Upper lobe of left lung (tissue), 6 donors: ENCODE results near the gene MON1B. TPM values are rescaled to one million over a fixed set of nuclear protein-coding genes. Genes with fewer than 3 reads are reported as not detected.

Experiments
- ATAC-seq, 2 donors: fragments of 200-7000 bp; cut with Tn5 transposase; one replicate each; pipeline ENCODE4 v1.9.1; 2022; ENCODE audit warnings: mild to moderate bottlenecking in 2 of 2, moderate library complexity in 2 of 2; ENCODE audit not compliant: low FRiP score in 2 of 2
- DNase-seq, 2 donors: peaks; one replicate each; pipeline ENCODE4 v3.0.0-alpha.2; 2019 to 2020
- H3K27ac ChIP-seq, 4 donors: fragments of 200-600 bp; sonication (generic); one replicate each; pipeline ENCODE4 v1.5.1; 2016 to 2019
- H3K27me3 ChIP-seq, 4 donors: fragments of 200-600 bp; sonication (generic); one replicate each; pipeline ENCODE4 v1.5.1; 2017 to 2019
- H3K36me3 ChIP-seq, 4 donors: fragments of 200-600 bp; sonication (generic); one replicate each; pipeline ENCODE4 v1.5.1; 2016 to 2019
- H3K4me1 ChIP-seq, 4 donors: fragments of 200-600 bp; sonication (generic); one replicate each; pipeline ENCODE4 v1.5.1; 2018 to 2019
- H3K4me3 ChIP-seq, 4 donors: fragments of 200-600 bp; sonication (generic); one replicate each; pipeline ENCODE4 v1.5.1; 2017 to 2019; ENCODE audit warnings: mild to moderate bottlenecking in 2 of 4, moderate library complexity in 1 of 4
- H3K9me3 ChIP-seq, 4 donors: fragments of 200-600 bp; sonication (generic); one replicate each; pipeline ENCODE4 v1.5.1; 2018 to 2019
- EP300 ChIP-seq, 4 donors: sonication (generic); formaldehyde crosslinking; IDR thresholded peaks; one replicate each; pipeline ENCODE4 v1.5.1; 2017; ENCODE audit warnings: antibody characterized with exemption in 4 of 4, control low read depth in 2 of 4
- POLR2A ChIP-seq, 4 donors: fragments of 450-650 bp; IDR thresholded peaks; one replicate each; pipeline ENCODE4 v1.5.1; 2016 to 2017; ENCODE audit warnings: antibody characterized with exemption in 4 of 4, mild to moderate bottlenecking in 2 of 4
- POLR2AphosphoS5 ChIP-seq, 2 donors: sonication (generic); formaldehyde crosslinking; IDR thresholded peaks; one replicate each; pipeline ENCODE4 v1.5.1; 2017; ENCODE audit warnings: antibody characterized with exemption in 2 of 2
- WGBS, 2 donors: methylation state at CpG; one replicate each; pipeline ENCODE4 v1.1.5; 2017 to 2018; 5-methylcytosine and 5-hydroxymethylcytosine counted together
- total RNA-seq, 6 donors: library from RNA; depleted of rRNA in 4 of 6; stranded (reverse); fragments of >200 nt in 4 of 6; gene quantifications; one replicate each; pipeline versions ENCODE4 v1.1.0 to v1.2.1, GENCODE V29; 2016 to 2021
- TF ChIP-seq, protein P1 (sequence below), 6 experiments: fragments of 450-650 bp in 4 of 6; fragments of 200-600 bp in 2 of 6; sonication (generic) in 2 of 6; IDR thresholded peaks; one replicate each; pipeline ENCODE4 v1.5.1; 2016 to 2019; ENCODE audit warnings: antibody characterized with exemption in 6 of 6
- donor health status: DM: no; HTN: no; CAD: no; lungs with moderate emphysema.
- donor health status: DM: no; HTN: yes; CAD: no; lungs with severe emphysema.

Gene MON1B
- total RNA-seq, 6 donors from 2014 or later: 32.1 to 75.2 (median 52.5) TPM

DNA sequence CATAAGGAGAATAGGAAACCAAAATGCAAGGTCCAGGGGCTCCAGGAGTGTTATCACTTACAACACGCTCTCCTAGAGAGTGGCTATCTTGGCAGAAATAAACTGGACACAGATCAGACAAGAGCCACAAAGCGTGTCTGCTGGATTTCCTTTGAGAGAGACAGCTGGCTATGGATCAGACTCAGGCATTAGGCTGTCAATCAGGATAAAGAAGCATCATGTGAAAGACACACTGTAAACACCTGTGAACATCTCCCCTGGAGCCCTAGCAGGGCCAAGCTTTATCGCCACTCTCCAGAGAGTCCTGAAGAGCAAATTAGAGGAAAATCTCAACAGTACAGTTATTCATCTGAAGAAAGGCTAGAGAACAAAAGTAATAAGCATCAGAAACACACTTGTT, 34.2 kb downstream of the MON1B start:
- TF ChIP-seq, protein P1, sequence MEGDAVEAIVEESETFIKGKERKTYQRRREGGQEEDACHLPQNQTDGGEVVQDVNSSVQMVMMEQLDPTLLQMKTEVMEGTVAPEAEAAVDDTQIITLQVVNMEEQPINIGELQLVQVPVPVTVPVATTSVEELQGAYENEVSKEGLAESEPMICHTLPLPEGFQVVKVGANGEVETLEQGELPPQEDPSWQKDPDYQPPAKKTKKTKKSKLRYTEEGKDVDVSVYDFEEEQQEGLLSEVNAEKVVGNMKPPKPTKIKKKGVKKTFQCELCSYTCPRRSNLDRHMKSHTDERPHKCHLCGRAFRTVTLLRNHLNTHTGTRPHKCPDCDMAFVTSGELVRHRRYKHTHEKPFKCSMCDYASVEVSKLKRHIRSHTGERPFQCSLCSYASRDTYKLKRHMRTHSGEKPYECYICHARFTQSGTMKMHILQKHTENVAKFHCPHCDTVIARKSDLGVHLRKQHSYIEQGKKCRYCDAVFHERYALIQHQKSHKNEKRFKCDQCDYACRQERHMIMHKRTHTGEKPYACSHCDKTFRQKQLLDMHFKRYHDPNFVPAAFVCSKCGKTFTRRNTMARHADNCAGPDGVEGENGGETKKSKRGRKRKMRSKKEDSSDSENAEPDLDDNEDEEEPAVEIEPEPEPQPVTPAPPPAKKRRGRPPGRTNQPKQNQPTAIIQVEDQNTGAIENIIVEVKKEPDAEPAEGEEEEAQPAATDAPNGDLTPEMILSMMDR (IDR thresholded peaks at IDR 0.05): no peak
- TF ChIP-seq EP300 (IDR thresholded peaks at IDR 0.05) (no peak), POLR2A (IDR thresholded peaks at IDR 0.05) (no peak), POLR2AphosphoS5 (IDR thresholded peaks at IDR 0.05) (no peak)
- WGBS, 2 donors: 69 to 92% methylated on average over 3 of the region's 3 CpGs
- no peak for ATAC-seq

DNA sequence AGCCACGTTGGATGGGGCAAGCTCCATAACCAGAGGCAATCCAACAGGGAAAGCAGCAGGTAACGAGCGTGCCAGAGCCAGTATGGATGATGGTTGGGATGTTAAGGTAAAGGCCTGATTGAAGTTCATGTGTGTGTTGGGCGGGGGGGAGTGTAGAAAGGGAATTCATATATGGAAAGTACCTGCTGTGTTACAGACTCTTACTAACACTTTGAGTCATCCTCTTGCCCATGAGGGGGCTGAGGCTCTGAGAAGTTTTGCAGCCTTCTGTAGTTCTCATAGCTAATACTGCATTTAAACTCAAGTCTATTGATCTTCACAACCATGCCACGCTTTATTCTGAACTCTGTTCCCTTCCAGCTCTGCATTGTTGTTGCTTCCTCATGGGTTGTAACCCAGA, 36.8 kb downstream of the MON1B start:
- TF ChIP-seq, protein P1 (IDR thresholded peaks at IDR 0.05): no peak
- TF ChIP-seq POLR2A (IDR thresholded peaks at IDR 0.05): no peak
- no peak for TF ChIP-seq EP300 (IDR thresholded peaks at IDR 0.05)
- TF ChIP-seq POLR2AphosphoS5 (IDR thresholded peaks at IDR 0.05): no peak
- Histone ChIP-seq H3K27ac (no peak overlapping the region), H3K9me3 (no peaks in the 10 kb centered on the region), H3K36me3 (no peaks in the 10 kb centered on the region), H3K4me3 (no peak overlapping the region), H3K4me1 (no peaks in the 10 kb centered on the region), H3K27me3 (no peaks in the 10 kb centered on the region)
- no peak for ATAC-seq
- 84 to 88% methylated on average over 5 of the region's 5 CpGs for WGBS, 2 donors
- DNase-seq: no peak

More for the DNA sequence above, 34.2 kb downstream of the MON1B start:
- H3K4me3 ChIP-seq: no peak overlapping the region
- H3K27ac ChIP-seq: no peak overlapping the region
- no peak for DNase-seq
- no peaks in the 10 kb centered on the region for H3K9me3 ChIP-seq
- no peaks in the 10 kb centered on the region for H3K4me1 ChIP-seq
- H3K27me3 ChIP-seq: no peaks in the 10 kb centered on the region
- H3K36me3 ChIP-seq: no peaks in the 10 kb centered on the region

DNA sequence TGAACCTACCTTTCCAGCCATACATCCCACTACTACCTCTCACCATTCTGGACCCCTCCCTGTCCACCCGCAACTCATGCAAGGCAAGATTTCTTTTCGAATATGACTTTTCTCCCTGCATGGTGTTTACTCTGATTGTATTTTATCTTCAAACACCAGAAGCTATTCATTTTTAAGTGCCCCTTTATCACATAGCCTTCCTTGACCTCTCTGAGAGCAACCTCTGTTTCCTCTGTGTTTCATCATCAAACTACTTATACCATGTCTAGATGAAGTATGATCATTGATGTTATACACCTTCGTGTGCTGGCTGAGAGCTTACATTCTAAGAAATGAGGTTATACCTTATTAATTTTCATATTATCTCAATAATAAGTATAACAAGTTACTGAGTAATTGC, 40.1 kb downstream of the MON1B start:
- H3K27ac ChIP-seq: no peak overlapping the region
- H3K36me3 ChIP-seq: no peaks in the 10 kb centered on the region
- no peak for ATAC-seq
- H3K9me3 ChIP-seq: no peaks in the 10 kb centered on the region
- TF ChIP-seq POLR2A (IDR thresholded peaks at IDR 0.05) (no peak), EP300 (IDR thresholded peaks at IDR 0.05) (no peak), POLR2AphosphoS5 (IDR thresholded peaks at IDR 0.05) (no peak)
- TF ChIP-seq, protein P1 (IDR thresholded peaks at IDR 0.05): no peak
- no peaks in the 10 kb centered on the region for H3K4me1 ChIP-seq
- H3K27me3 ChIP-seq: no peaks in the 10 kb centered on the region
- no peak overlapping the region for H3K4me3 ChIP-seq
- WGBS, 2 donors: 65 to 71% methylated on average over 3 of the region's 3 CpGs
- no peak for DNase-seq

DNA sequence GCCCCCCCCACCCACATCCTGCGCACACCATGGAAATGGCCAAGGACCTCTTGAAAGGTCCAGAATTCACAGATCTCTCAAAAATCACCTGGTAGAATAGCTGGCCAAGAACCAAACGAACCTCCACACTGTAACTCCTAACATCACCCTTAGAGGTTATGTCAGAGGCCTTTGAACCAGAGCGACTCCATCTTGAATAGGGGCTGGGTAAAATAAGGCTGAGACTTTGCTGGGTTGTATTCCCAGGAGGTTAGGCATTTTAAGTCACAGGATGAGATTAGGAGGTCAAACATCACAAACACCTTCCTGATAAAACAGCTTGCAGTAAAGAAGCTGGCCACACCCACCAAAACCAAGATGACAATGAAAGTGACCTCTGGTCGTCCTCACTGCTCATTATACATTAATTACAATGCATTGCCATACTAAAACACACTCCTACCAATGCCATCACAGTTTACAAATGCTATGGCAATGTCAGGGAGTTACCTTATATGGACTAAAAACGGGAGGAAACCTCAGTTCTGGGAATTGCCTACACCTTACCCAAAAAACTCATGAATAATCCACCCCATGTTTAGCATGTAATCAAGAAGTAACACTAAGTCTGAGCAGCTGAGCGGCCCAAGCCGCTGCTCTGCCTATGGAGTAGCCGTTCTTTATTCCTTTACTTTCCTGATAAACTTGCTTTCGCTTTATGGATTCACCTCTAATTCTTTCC, 43.0 kb downstream of the MON1B start:
- DNase-seq (no peak), ATAC-seq (no peak)
- Histone ChIP-seq H3K27me3 (no peaks in the 10 kb centered on the region), H3K4me3 (no peak overlapping the region), H3K36me3 (no peaks in the 10 kb centered on the region), H3K4me1 (no peaks in the 10 kb centered on the region), H3K27ac (no peak overlapping the region), H3K9me3 (no peaks in the 10 kb centered on the region)
- WGBS, 2 donors: 71 to 74% methylated on average over 8 to 9 of the region's 9 CpGs
- TF ChIP-seq POLR2AphosphoS5 (IDR thresholded peaks at IDR 0.05): no peak
- TF ChIP-seq, protein P1 (IDR thresholded peaks at IDR 0.05): no peak
- no peak for TF ChIP-seq EP300 (IDR thresholded peaks at IDR 0.05)
- TF ChIP-seq POLR2A (IDR thresholded peaks at IDR 0.05): no peak

DNA sequence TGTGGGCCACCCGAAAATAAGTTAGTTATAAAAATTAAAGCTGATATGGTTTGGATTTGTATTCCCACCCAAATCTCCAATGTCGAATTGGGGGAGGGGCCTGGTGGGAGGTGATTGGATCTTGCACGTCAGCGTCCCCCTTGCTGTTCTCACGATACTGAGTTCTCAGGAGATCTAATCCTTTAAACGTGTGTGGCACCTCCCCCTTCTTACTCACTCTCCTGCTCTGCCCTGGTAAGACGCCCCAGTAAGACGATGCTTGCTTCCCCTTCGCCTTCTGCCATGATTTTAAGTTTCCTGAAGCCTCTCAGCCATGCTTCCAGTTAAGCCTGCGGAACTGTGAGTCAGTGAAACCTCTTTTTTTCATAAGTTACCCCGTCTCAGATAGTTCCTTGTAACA, 43.6 kb downstream of the MON1B start:
- Histone ChIP-seq H3K27ac (no peak overlapping the region), H3K4me1 (no peaks in the 10 kb centered on the region), H3K9me3 (no peaks in the 10 kb centered on the region), H3K4me3 (no peak overlapping the region), H3K27me3 (no peaks in the 10 kb centered on the region), H3K36me3 (no peaks in the 10 kb centered on the region)
- DNase-seq (no peak), ATAC-seq (no peak)
- WGBS, 2 donors: 37 to 42% methylated on average over 11 of the region's 11 CpGs
- TF ChIP-seq EP300 (IDR thresholded peaks at IDR 0.05) (no peak), POLR2AphosphoS5 (IDR thresholded peaks at IDR 0.05) (no peak), POLR2A (IDR thresholded peaks at IDR 0.05) (no peak)
- TF ChIP-seq, protein P1 (IDR thresholded peaks at IDR 0.05): no peak
